Suprapubic skin (tissue), 4 donors: ENCODE data around the gene IL1A. TPM values are rescaled to one million over a fixed set of nuclear protein-coding genes. Genes with fewer than 3 reads are reported as not detected.

Experiments used
- DNase-seq, 2 donors: peaks; one replicate each; pipeline ENCODE4 v3.0.0-alpha.2; 2019; ENCODE audit warnings: low spot score in 2 of 2
- H3K27ac ChIP-seq: fragments of 200-600 bp; sonication (generic); one replicate; pipeline ENCODE4 v1.5.1; 2019
- H3K27me3 ChIP-seq: fragments of 200-600 bp; sonication (generic); one replicate; pipeline ENCODE4 v1.5.1; 2019
- H3K36me3 ChIP-seq: fragments of 200-600 bp; sonication (generic); one replicate; pipeline ENCODE4 v1.5.1; 2019
- H3K4me1 ChIP-seq: fragments of 200-600 bp; sonication (generic); one replicate; pipeline ENCODE4 v1.5.1; 2019
- H3K4me3 ChIP-seq: fragments of 200-600 bp; sonication (generic); one replicate; pipeline ENCODE4 v1.5.1; 2019; ENCODE audit warnings: mild to moderate bottlenecking
- H3K9me3 ChIP-seq: fragments of 200-600 bp; sonication (generic); one replicate; pipeline ENCODE4 v1.5.1; 2019
- CTCF ChIP-seq, 2 donors: fragments of 200-600 bp in 1 of 2; fragments of 450-650 bp in 1 of 2; sonication (generic) in 1 of 2; IDR thresholded peaks; one replicate each; pipeline ENCODE4 v1.5.1; 2016 to 2019; ENCODE audit warnings: antibody characterized with exemption in 2 of 2, mild to moderate bottlenecking in 1 of 2, moderate library complexity in 1 of 2
- EP300 ChIP-seq: sonication (generic); formaldehyde crosslinking; IDR thresholded peaks from one replicate; pipeline ENCODE4 v1.6.1; 2017; ENCODE audit warnings: antibody characterized with exemption
- POLR2A ChIP-seq, 2 donors: fragments of 450-650 bp; IDR thresholded peaks; one replicate each; pipeline ENCODE4 v1.6.1; 2017; ENCODE audit warnings: antibody characterized with exemption in 2 of 2, mild to moderate bottlenecking in 2 of 2, moderate library complexity in 2 of 2
- POLR2AphosphoS5 ChIP-seq, 3 donors: sonication (generic); formaldehyde crosslinking; IDR thresholded peaks; one replicate each; pipeline ENCODE4 v1.6.1; 2017; ENCODE audit warnings: antibody characterized with exemption in 3 of 3
- WGBS: methylation state at CpG from one replicate; pipeline ENCODE4 v1.1.5; 2018; 5-methylcytosine and 5-hydroxymethylcytosine counted together
- total RNA-seq, 4 donors: library from RNA; depleted of rRNA; stranded (reverse); fragments of >200 nt; gene quantifications; one replicate each; pipeline ENCODE4 v1.1.0, GENCODE V29; 2016

Gene IL1A
- total RNA-seq, 4 donors from 2014 or later = 0.49 to 1.1 (median 0.76) TPM; not detected in 1

- TF ChIP-seq CTCF (IDR thresholded peaks at IDR 0.05) (no peak), POLR2AphosphoS5 (IDR thresholded peaks at IDR 0.05) (no peak), EP300 (no peak), POLR2A (IDR thresholded peaks at IDR 0.05) (no peak)
- H3K27ac ChIP-seq = no peak overlapping the region
- no peak overlapping the region for H3K4me3 ChIP-seq
- peaks cover 33% of the 10 kb centered on the region for H3K4me1 ChIP-seq
- H3K27me3 ChIP-seq = no peaks in the 10 kb centered on the region
- no peak for DNase-seq
- WGBS = 30% methylated on average over 2 of the region's 2 CpGs
- H3K9me3 ChIP-seq = no peaks in the 10 kb centered on the region
- no peaks in the 10 kb centered on the region for H3K36me3 ChIP-seq
Observed at GRCh38 chr2:112814278-112814677, 30.0 kb upstream of the IL1A start.

GRCh38 chr2:112813280-112813966 lies 29.1 kb upstream of the IL1A start:
- Histone ChIP-seq H3K27ac (no peak overlapping the region), H3K4me3 (no peak overlapping the region), H3K27me3 (no peaks in the 10 kb centered on the region), H3K4me1 (peaks cover 33% of the 10 kb centered on the region), H3K36me3 (no peaks in the 10 kb centered on the region), H3K9me3 (no peaks in the 10 kb centered on the region)
- no peak for DNase-seq
- no peak for TF ChIP-seq CTCF (IDR thresholded peaks at IDR 0.05)
- WGBS = 81% methylated on average over 10 of the region's 10 CpGs

GRCh38 chr2:112812318-112813267 lies 28.3 kb upstream of the IL1A start:
- Histone ChIP-seq H3K4me1 (peaks cover 33% of the 10 kb centered on the region), H3K27ac (no peak overlapping the region), H3K36me3 (no peaks in the 10 kb centered on the region), H3K27me3 (no peaks in the 10 kb centered on the region), H3K4me3 (no peak overlapping the region), H3K9me3 (no peaks in the 10 kb centered on the region)
- no peak for TF ChIP-seq POLR2AphosphoS5 (IDR thresholded peaks at IDR 0.05)
- no peak for TF ChIP-seq EP300
- no peak for TF ChIP-seq POLR2A (IDR thresholded peaks at IDR 0.05)
- no peak for TF ChIP-seq CTCF (IDR thresholded peaks at IDR 0.05)
- DNase-seq = no peak
- WGBS = 62% methylated on average over 14 of the region's 14 CpGs

GRCh38 chr2:112811841-112812306 lies 27.6 kb upstream of the IL1A start:
- Histone ChIP-seq H3K36me3 (no peaks in the 10 kb centered on the region), H3K4me3 (no peak overlapping the region), H3K27me3 (no peaks in the 10 kb centered on the region), H3K9me3 (no peaks in the 10 kb centered on the region), H3K27ac (no peak overlapping the region), H3K4me1 (peaks cover 33% of the 10 kb centered on the region)
- TF ChIP-seq POLR2A (IDR thresholded peaks at IDR 0.05) (no peak), EP300 (no peak), POLR2AphosphoS5 (IDR thresholded peaks at IDR 0.05) (no peak), CTCF (IDR thresholded peaks at IDR 0.05) (no peak)
- WGBS = 39% methylated on average over 7 of the region's 7 CpGs
- no peak for DNase-seq

- no peak for DNase-seq
- Histone ChIP-seq H3K9me3 (no peaks in the 10 kb centered on the region), H3K27me3 (no peaks in the 10 kb centered on the region), H3K4me3 (no peak overlapping the region), H3K36me3 (no peaks in the 10 kb centered on the region), H3K4me1 (peaks cover 33% of the 10 kb centered on the region), H3K27ac (no peak overlapping the region)
- WGBS = 68% methylated on average over 3 of the region's 3 CpGs
- TF ChIP-seq POLR2AphosphoS5 (IDR thresholded peaks at IDR 0.05) (no peak), CTCF (IDR thresholded peaks at IDR 0.05) (no peak), POLR2A (IDR thresholded peaks at IDR 0.05) (no peak), EP300 (no peak)
Observed at GRCh38 chr2:112811276-112811831, 27.1 kb upstream of the IL1A start.
